Suprapubic skin (tissue), 4 donors: ENCODE measurements around the gene CATSPERD. TPM values are rescaled to one million over a fixed set of nuclear protein-coding genes. Genes with fewer than 3 reads are reported as not detected.
"Not testable (repeated sequence)": the region's sequence is repeated elsewhere in the genome, so short reads cannot be mapped to it uniquely, and the experiment has no call there.

Source experiments
- DNase-seq, 2 donors: peaks; one replicate each; pipeline ENCODE4 v3.0.0-alpha.2; 2019; ENCODE audit warnings: low spot score in 2 of 2
- H3K27ac ChIP-seq: fragments of 200-600 bp; sonication (generic); one replicate; pipeline ENCODE4 v1.5.1; 2019
- H3K27me3 ChIP-seq: fragments of 200-600 bp; sonication (generic); one replicate; pipeline ENCODE4 v1.5.1; 2019
- H3K36me3 ChIP-seq: fragments of 200-600 bp; sonication (generic); one replicate; pipeline ENCODE4 v1.5.1; 2019
- H3K4me1 ChIP-seq: fragments of 200-600 bp; sonication (generic); one replicate; pipeline ENCODE4 v1.5.1; 2019
- H3K4me3 ChIP-seq: fragments of 200-600 bp; sonication (generic); one replicate; pipeline ENCODE4 v1.5.1; 2019; ENCODE audit warnings: mild to moderate bottlenecking
- H3K9me3 ChIP-seq: fragments of 200-600 bp; sonication (generic); one replicate; pipeline ENCODE4 v1.5.1; 2019
- CTCF ChIP-seq, 2 donors: fragments of 200-600 bp in 1 of 2; fragments of 450-650 bp in 1 of 2; sonication (generic) in 1 of 2; IDR thresholded peaks; one replicate each; pipeline ENCODE4 v1.5.1; 2016 to 2019; ENCODE audit warnings: antibody characterized with exemption in 2 of 2, mild to moderate bottlenecking in 1 of 2, moderate library complexity in 1 of 2
- EP300 ChIP-seq: sonication (generic); formaldehyde crosslinking; IDR thresholded peaks from one replicate; pipeline ENCODE4 v1.6.1; 2017; ENCODE audit warnings: antibody characterized with exemption
- POLR2A ChIP-seq, 2 donors: fragments of 450-650 bp; IDR thresholded peaks; one replicate each; pipeline ENCODE4 v1.6.1; 2017; ENCODE audit warnings: antibody characterized with exemption in 2 of 2, mild to moderate bottlenecking in 2 of 2, moderate library complexity in 2 of 2
- POLR2AphosphoS5 ChIP-seq, 3 donors: sonication (generic); formaldehyde crosslinking; IDR thresholded peaks; one replicate each; pipeline ENCODE4 v1.6.1; 2017; ENCODE audit warnings: antibody characterized with exemption in 3 of 3
- WGBS: methylation state at CpG from one replicate; pipeline ENCODE4 v1.1.5; 2018; 5-methylcytosine and 5-hydroxymethylcytosine counted together
- total RNA-seq, 4 donors: library from RNA; depleted of rRNA; stranded (reverse); fragments of >200 nt; gene quantifications; one replicate each; pipeline ENCODE4 v1.1.0, GENCODE V29; 2016

The CATSPERD gene
- total RNA-seq, 4 donors from 2014 or later: 0.24 TPM; not detected in 3

GRCh38 chr19:5718579-5719273 is 1.7 kb upstream of the CATSPERD start:
- H3K4me3 ChIP-seq: peak overlapping the region; percentile 99
- peaks cover 3% of the 10 kb centered on the region for H3K36me3 ChIP-seq
- peaks cover 32% of the 10 kb centered on the region for H3K4me1 ChIP-seq
- DNase-seq: no peak
- H3K27me3 ChIP-seq: no peaks in the 10 kb centered on the region
- H3K27ac ChIP-seq: peak overlapping the region; percentile 97
- WGBS: 28% methylated on average over 11 of the region's 11 CpGs
- no peaks in the 10 kb centered on the region for H3K9me3 ChIP-seq
- TF ChIP-seq EP300: no peak
- TF ChIP-seq POLR2AphosphoS5 (IDR thresholded peaks at IDR 0.05): no peak
- TF ChIP-seq POLR2A (IDR thresholded peaks at IDR 0.05): no peak
- no peak for TF ChIP-seq CTCF (IDR thresholded peaks at IDR 0.05)

- H3K4me3 ChIP-seq: peak overlapping the region; percentile 99
- H3K9me3 ChIP-seq: no peaks in the 10 kb centered on the region
- H3K36me3 ChIP-seq: no peaks in the 10 kb centered on the region
- peak overlapping the region; percentile 97 for H3K27ac ChIP-seq
- no peak for TF ChIP-seq POLR2AphosphoS5 (IDR thresholded peaks at IDR 0.05)
- no peak for TF ChIP-seq EP300
- no peak for TF ChIP-seq CTCF (IDR thresholded peaks at IDR 0.05)
- no peak for TF ChIP-seq POLR2A (IDR thresholded peaks at IDR 0.05)
- under 1% methylated on average over 26 of the region's 58 CpGs for WGBS
- no peaks in the 10 kb centered on the region for H3K27me3 ChIP-seq
- DNase-seq: no peak
- peaks cover 32% of the 10 kb centered on the region for H3K4me1 ChIP-seq
These were observed 1.0 kb upstream of the CATSPERD start for GRCh38 chr19:5719274-5719960.

- 94% methylated on average over 4 of the region's 4 CpGs for WGBS
- TF ChIP-seq POLR2A (IDR thresholded peaks at IDR 0.05): no peak
- no peak for TF ChIP-seq POLR2AphosphoS5 (IDR thresholded peaks at IDR 0.05)
- no peak for TF ChIP-seq EP300
- no peak for TF ChIP-seq CTCF (IDR thresholded peaks at IDR 0.05)
- Histone ChIP-seq H3K27me3 (no peaks in the 10 kb centered on the region), H3K4me1 (no peaks in the 10 kb centered on the region), H3K36me3 (no peaks in the 10 kb centered on the region), H3K4me3 (no peak overlapping the region), H3K27ac (no peak overlapping the region), H3K9me3 (no peaks in the 10 kb centered on the region)
- DNase-seq: no peak
These were observed 7.1 kb downstream of the CATSPERD start for GRCh38 chr19:5727453-5728050.

- not testable (repeated sequence) for H3K27ac ChIP-seq, DNase-seq, H3K9me3 ChIP-seq, H3K4me3 ChIP-seq, H3K4me1 ChIP-seq, H3K36me3 ChIP-seq, H3K27me3 ChIP-seq
- whole genome bisulfite sequencing: 93% methylated on average over 2 of the region's 2 CpGs
These were observed 12.7 kb downstream of the CATSPERD start for GRCh38 chr19:5733172-5733571.

- Histone ChIP-seq H3K4me3 (no peak overlapping the region), H3K27ac (no peak overlapping the region), H3K27me3 (no peaks in the 10 kb centered on the region), H3K9me3 (no peaks in the 10 kb centered on the region), H3K36me3 (no peaks in the 10 kb centered on the region), H3K4me1 (no peaks in the 10 kb centered on the region)
- DNase-seq: no peak
- TF ChIP-seq POLR2A (IDR thresholded peaks at IDR 0.05) (no peak), CTCF (IDR thresholded peaks at IDR 0.05) (no peak), EP300 (no peak), POLR2AphosphoS5 (IDR thresholded peaks at IDR 0.05) (no peak)
- WGBS: 48% methylated on average over 8 of the region's 8 CpGs
These were observed 18.0 kb downstream of the CATSPERD start for GRCh38 chr19:5738423-5738822.
